Pancreas (tissue), 10 donors: ENCODE measurements around the gene PLA2G6. TPM values are rescaled to one million over a fixed set of nuclear protein-coding genes. Genes with fewer than 3 reads are reported as not detected.

Experiments
- ATAC-seq, 4 donors: fragments of 200-7000 bp; cut with Tn5 transposase; one replicate each; pipeline versions ENCODE4 v1.8.0 to v1.9.1; 2020; ENCODE audit warnings: mild to moderate bottlenecking in 4 of 4, moderate library complexity in 4 of 4
- DNase-seq, 6 donors: peaks; one replicate each; pipeline ENCODE4 v3.0.0-alpha.2; 2020
- FAIRE-seq: peaks from 2 replicates; lab custom pipeline; 2012; peaks lifted over from hg19 to GRCh38; lab: Jason Lieb, UNC
- H3K27ac ChIP-seq, 4 donors: fragments of 200-600 bp; sonication (generic); 1 replicate in 3 of 4; 2 replicates in 1 of 4; pipeline versions ENCODE4 v1.5.0 to v1.8.0; 2020
- H3K27me3 ChIP-seq, 4 donors: fragments of 200-600 bp; one replicate each; pipeline ENCODE4 v1.8.0; 2021
- H3K36me3 ChIP-seq, 3 donors: fragments of 200-600 bp; sonication (generic) in 1 of 3; one replicate each; pipeline versions ENCODE4 v1.5.0 to v1.8.0; 2020 to 2021
- H3K4me1 ChIP-seq, 3 donors: fragments of 200-600 bp; one replicate each; pipeline ENCODE4 v1.8.0; 2021
- H3K4me3 ChIP-seq, 4 donors: fragments of 200-600 bp; sonication (generic) in 2 of 4; one replicate each; pipeline versions ENCODE4 v1.5.0 to v1.8.0; 2020 to 2021
- H3K9me3 ChIP-seq, 4 donors: fragments of 200-600 bp; one replicate each; pipeline ENCODE4 v1.8.0; 2021
- WGBS, 2 donors: extraction: QIAGEN DNeasy Blood & Tissue Kit; methylation state at CpG; one replicate each; pipeline ENCODE4 v1.1.7; 2013; 5-methylcytosine and 5-hydroxymethylcytosine counted together
- intact Hi-C, 3 donors: fragments of 100-400 bp; cut with DNase I; formaldehyde crosslinking; loops; one replicate each; pipeline versions ENCODE4 v1.11.1 to v1.14.2; 2022
- polyA plus RNA-seq, 2 donors: library from polyadenylated mRNA; stranded (reverse); fragments of 200-250 nt; gene quantifications; one replicate each; pipeline ENCODE4 v1.2.3, GENCODE V29; 2013
- total RNA-seq, 6 donors: library from RNA; stranded (reverse); fragmentation: NEBNext Ultra II Directional in 4 of 6; extraction: Animal tissue kit (Norgen Biotek cat#: 25700) in 4 of 6; gene quantifications; one replicate each; pipeline versions ENCODE4 v1.2.1 to v1.2.4, GENCODE V29; 2021 to 2023
- TF ChIP-seq, protein P1 (sequence below), 4 donors: fragments of 200-600 bp; sonication (generic) in 3 of 4; IDR thresholded peaks; one replicate each; pipeline versions ENCODE4 v1.5.0 to v1.8.0; 2021; ENCODE audit warnings: antibody characterized with exemption in 4 of 4
- donor health status: healthy with polysubstance abuse.
- donor health status: DM: no; HTN: no; CAD: no; lungs with moderate emphysema.
- donor health status: DM: no; HTN: no; CAD: no.
- donor health status: control.
- donor health status: control.
- donor health status: Bipolar disorder and iron deficiency.
- donor health status: DM: yes; HTN: yes; CAD: no.
- donor health status: DM: no; HTN: no; CAD: no.
- donor health status: DM: no; HTN: no; CAD: no.
- donor health status: DM: yes; HTN: yes; CAD: no.

The PLA2G6 gene
- total and polyA plus RNA-seq, 8 donors, result 8.7 to 109 (median 26.1) TPM

- no peaks in the 10 kb centered on the region for H3K27me3 ChIP-seq
- ATAC-seq, result no peak
- no peak for DNase-seq
- peaks cover 0 to 13% (median 0%) of the 10 kb centered on the region in 3 donors for H3K4me1 ChIP-seq
- H3K4me3 ChIP-seq, result no peak overlapping the region
- no peaks in the 10 kb centered on the region for H3K9me3 ChIP-seq
- WGBS, 2 donors, result 78 to 82% methylated on average over 8 of the region's 8 CpGs
- intact Hi-C loops, result no loop called here
- H3K36me3 ChIP-seq, result peaks cover 2 to 12% (median 5%) of the 10 kb centered on the region in 3 donors
- TF ChIP-seq, protein P1, sequence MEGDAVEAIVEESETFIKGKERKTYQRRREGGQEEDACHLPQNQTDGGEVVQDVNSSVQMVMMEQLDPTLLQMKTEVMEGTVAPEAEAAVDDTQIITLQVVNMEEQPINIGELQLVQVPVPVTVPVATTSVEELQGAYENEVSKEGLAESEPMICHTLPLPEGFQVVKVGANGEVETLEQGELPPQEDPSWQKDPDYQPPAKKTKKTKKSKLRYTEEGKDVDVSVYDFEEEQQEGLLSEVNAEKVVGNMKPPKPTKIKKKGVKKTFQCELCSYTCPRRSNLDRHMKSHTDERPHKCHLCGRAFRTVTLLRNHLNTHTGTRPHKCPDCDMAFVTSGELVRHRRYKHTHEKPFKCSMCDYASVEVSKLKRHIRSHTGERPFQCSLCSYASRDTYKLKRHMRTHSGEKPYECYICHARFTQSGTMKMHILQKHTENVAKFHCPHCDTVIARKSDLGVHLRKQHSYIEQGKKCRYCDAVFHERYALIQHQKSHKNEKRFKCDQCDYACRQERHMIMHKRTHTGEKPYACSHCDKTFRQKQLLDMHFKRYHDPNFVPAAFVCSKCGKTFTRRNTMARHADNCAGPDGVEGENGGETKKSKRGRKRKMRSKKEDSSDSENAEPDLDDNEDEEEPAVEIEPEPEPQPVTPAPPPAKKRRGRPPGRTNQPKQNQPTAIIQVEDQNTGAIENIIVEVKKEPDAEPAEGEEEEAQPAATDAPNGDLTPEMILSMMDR (IDR thresholded peaks at IDR 0.05), result no peak
- H3K27ac ChIP-seq, result no peak overlapping the region
- FAIRE-seq, result no peak
These were observed 41.1 kb upstream of the PLA2G6 start for GRCh38 chr22:38222797-38223119.

DNA sequence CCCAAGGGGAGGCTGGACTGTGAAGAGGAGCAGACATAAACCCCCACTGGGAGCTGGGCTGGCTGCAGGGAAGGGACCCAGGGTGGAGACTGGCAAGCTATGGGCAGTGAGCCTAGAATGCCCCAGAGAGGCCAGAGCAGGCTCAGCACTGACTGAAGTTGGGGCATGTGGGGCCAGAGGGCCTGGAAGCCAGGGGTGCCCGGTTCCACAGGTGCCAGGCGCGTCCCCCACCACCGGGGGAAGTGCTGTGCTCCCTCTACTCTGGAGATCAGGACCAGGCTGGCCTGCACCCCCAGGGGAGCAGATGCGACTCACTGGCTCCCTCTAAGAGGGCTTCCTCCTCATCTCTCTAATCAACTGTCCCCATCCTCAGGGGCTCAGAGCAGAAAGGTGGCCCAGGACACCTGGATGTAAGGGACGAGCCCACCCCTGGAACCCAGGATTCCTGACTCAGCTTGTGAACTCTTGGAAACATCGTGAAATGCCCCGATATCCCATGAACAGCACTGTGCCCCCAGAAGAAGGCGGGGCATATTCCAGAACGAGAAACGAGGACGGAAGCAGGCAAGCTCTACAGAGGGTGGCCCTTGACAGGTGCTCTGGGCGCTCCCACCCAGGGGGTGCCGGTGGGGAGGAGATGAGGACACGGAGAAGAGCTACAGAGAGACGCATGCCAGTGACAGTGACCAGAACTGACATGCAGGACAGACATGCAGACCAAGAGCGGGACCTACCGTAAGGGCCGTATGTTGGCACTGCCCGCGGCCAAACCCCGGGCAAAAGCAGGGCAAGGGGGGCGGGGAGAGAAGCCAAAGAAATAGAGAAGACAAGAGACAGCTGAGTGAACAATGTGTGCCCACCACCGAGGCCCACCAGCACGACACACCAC is 40.5 kb upstream of the PLA2G6 start:
- TF ChIP-seq, protein P1 (IDR thresholded peaks at IDR 0.05), result no peak
- H3K4me3 ChIP-seq, result no peak overlapping the region
- H3K36me3 ChIP-seq, result peaks cover 2 to 12% (median 5%) of the 10 kb centered on the region in 3 donors
- intact Hi-C loops, result no loop called here
- DNase-seq (no peak), ATAC-seq (no peak), FAIRE-seq (no peak)
- peaks cover 0 to 14% (median 0%) of the 10 kb centered on the region in 3 donors for H3K4me1 ChIP-seq
- no peak overlapping the region for H3K27ac ChIP-seq
- H3K9me3 ChIP-seq, result no peaks in the 10 kb centered on the region
- WGBS, 2 donors, result 91 to 96% methylated on average over 25 of the region's 25 CpGs
- H3K27me3 ChIP-seq, result no peaks in the 10 kb centered on the region

GRCh38 chr22:38221407-38221806 is 39.8 kb upstream of the PLA2G6 start:
- Histone ChIP-seq H3K9me3 (no peaks in the 10 kb centered on the region), H3K36me3 (peaks cover 2 to 9% (median 5%) of the 10 kb centered on the region in 3 donors), H3K4me1 (peaks cover 0 to 14% (median 0%) of the 10 kb centered on the region in 3 donors), H3K27me3 (no peaks in the 10 kb centered on the region), H3K4me3 (no peak overlapping the region), H3K27ac (no peak overlapping the region)
- FAIRE-seq, result no peak
- ATAC-seq, result no peak
- intact Hi-C loops, result no loop called here
- DNase-seq, result no peak
- WGBS, 2 donors, result 94 to 96% methylated on average over 22 of the region's 22 CpGs
- TF ChIP-seq, protein P1 (IDR thresholded peaks at IDR 0.05), result no peak

GRCh38 chr22:38220653-38221386 is 39.2 kb upstream of the PLA2G6 start:
- Histone ChIP-seq H3K9me3 (no peaks in the 10 kb centered on the region), H3K27me3 (no peaks in the 10 kb centered on the region), H3K4me1 (peaks cover 0 to 14% (median 0%) of the 10 kb centered on the region in 3 donors), H3K27ac (no peak overlapping the region), H3K36me3 (peaks cover 2 to 8% (median 5%) of the 10 kb centered on the region in 3 donors), H3K4me3 (no peak overlapping the region)
- no peak for ATAC-seq
- intact Hi-C loops, result no loop called here
- TF ChIP-seq, protein P1 (IDR thresholded peaks at IDR 0.05), result no peak
- DNase-seq, result no peak
- 92 to 95% methylated on average over 22 of the region's 22 CpGs for WGBS, 2 donors
- FAIRE-seq, result no peak
